H9 (cell line): ENCODE results near the gene PRKRA. TPM values are rescaled to one million over a fixed set of nuclear protein-coding genes. Genes with fewer than 3 reads are reported as not detected.

Experiments
- DNase-seq: peaks from one replicate; pipeline ENCODE4 v3.0.0-alpha.2; 2017
- H2AFZ ChIP-seq: one replicate; pipeline ENCODE4 v1.6.1; 2013; ENCODE audit warnings: mild to moderate bottlenecking, low read length, control low read depth, moderate library complexity
- H2AK5ac ChIP-seq: 2 replicates; pipeline ENCODE4 v1.6.1; 2013; ENCODE audit warnings: low read length, control low read depth, mixed read lengths; ENCODE audit not compliant: insufficient read length
- H2BK120ac ChIP-seq: one replicate; pipeline ENCODE4 v1.6.1; 2013; ENCODE audit warnings: low read depth, mild to moderate bottlenecking, low read length, control low read depth, inconsistent platforms; ENCODE audit not compliant: poor library complexity, severe bottlenecking
- H2BK12ac ChIP-seq: 2 replicates; pipeline ENCODE4 v1.6.1; 2013; ENCODE audit warnings: low read length, control low read depth, mixed read lengths, low read depth; ENCODE audit not compliant: insufficient read length
- H2BK15ac ChIP-seq: 2 replicates; pipeline ENCODE4 v1.6.1; 2013; ENCODE audit warnings: low read depth, low read length, control low read depth
- H2BK20ac ChIP-seq: one replicate; pipeline ENCODE4 v1.6.1; 2013; ENCODE audit warnings: low read depth, mild to moderate bottlenecking, low read length, control low read depth, inconsistent platforms; ENCODE audit not compliant: poor library complexity, severe bottlenecking
- H2BK5ac ChIP-seq: 2 replicates; pipeline ENCODE4 v1.6.1; 2013; ENCODE audit warnings: low read length, control low read depth, mixed read lengths; ENCODE audit not compliant: insufficient read length
- H3K14ac ChIP-seq: 2 replicates; pipeline ENCODE4 v1.6.1; 2013; ENCODE audit warnings: low read length, control low read depth; ENCODE audit not compliant: insufficient read depth
- H3K18ac ChIP-seq: 2 replicates; pipeline ENCODE4 v1.6.1; 2013; ENCODE audit warnings: low read depth, mild to moderate bottlenecking, mixed read lengths, low read length, control low read depth; ENCODE audit not compliant: insufficient read length
- H3K23ac ChIP-seq: 2 replicates; pipeline ENCODE4 v1.6.1; 2013; ENCODE audit warnings: low read length, control low read depth, mixed read lengths, low read depth; ENCODE audit not compliant: insufficient read length
- H3K23me2 ChIP-seq: 2 replicates; pipeline ENCODE4 v1.6.1; 2013; ENCODE audit warnings: low read depth, mild to moderate bottlenecking, mixed read lengths, low read length, control low read depth; ENCODE audit not compliant: insufficient read length, poor library complexity, severe bottlenecking
- H3K27ac ChIP-seq: 2 replicates; pipeline ENCODE4 v1.5.1; 2013; ENCODE audit warnings: low read length, control low read depth, mixed read lengths, low read depth; ENCODE audit not compliant: insufficient read length
- H3K27me3 ChIP-seq: 2 replicates; pipeline ENCODE4 v1.6.1; 2013; ENCODE audit warnings: low read length, control low read depth, inconsistent platforms; ENCODE audit not compliant: insufficient read depth
- H3K4ac ChIP-seq: 2 replicates; pipeline ENCODE4 v1.6.1; 2013; ENCODE audit warnings: low read depth, mild to moderate bottlenecking, control low read depth, inconsistent platforms, low read length, moderate library complexity
- H3K4me1 ChIP-seq: 2 replicates; pipeline ENCODE4 v1.6.1; 2013; ENCODE audit warnings: low read length, control low read depth, inconsistent platforms; ENCODE audit not compliant: insufficient read depth
- H3K4me2 ChIP-seq: 2 replicates; pipeline ENCODE4 v1.6.1; 2013; ENCODE audit warnings: low read length, control low read depth, mixed read lengths; ENCODE audit not compliant: insufficient read length, insufficient read depth
- H3K56ac ChIP-seq: 2 replicates; pipeline ENCODE4 v1.6.1; 2013; ENCODE audit warnings: low read depth, mild to moderate bottlenecking, mixed read lengths, low read length, control low read depth; ENCODE audit not compliant: insufficient read length
- H3K79me1 ChIP-seq: 2 replicates; pipeline ENCODE4 v1.6.1; 2013; ENCODE audit warnings: low read depth, mild to moderate bottlenecking, moderate library complexity, low read length, control low read depth, inconsistent platforms; ENCODE audit not compliant: insufficient read depth, poor library complexity, severe bottlenecking
- H3K79me2 ChIP-seq: 2 replicates; pipeline ENCODE4 v1.6.1; 2013; ENCODE audit warnings: low read length, control low read depth, inconsistent platforms; ENCODE audit not compliant: insufficient read depth
- H3K9ac ChIP-seq: 2 replicates; pipeline ENCODE4 v1.6.1; 2013; ENCODE audit warnings: low read length, control low read depth, mixed read lengths; ENCODE audit not compliant: insufficient read length; ENCODE audit errors: extremely low read depth
- H3K9me3 ChIP-seq: one replicate; pipeline ENCODE4 v1.6.1; 2013; ENCODE audit warnings: low read depth, low read length, inconsistent platforms; ENCODE audit not compliant: control insufficient read depth
- H3T11ph ChIP-seq: one replicate; pipeline ENCODE4 v1.6.1; 2013; ENCODE audit warnings: mild to moderate bottlenecking, low read length, control low read depth, inconsistent platforms
- H4K20me1 ChIP-seq: one replicate; pipeline ENCODE4 v1.6.1; 2013; ENCODE audit not compliant: control insufficient read depth, insufficient read length, insufficient read depth
- H4K5ac ChIP-seq: 2 replicates; pipeline ENCODE4 v1.6.1; 2013; ENCODE audit warnings: low read depth, mild to moderate bottlenecking, mixed read lengths, low read length, control low read depth; ENCODE audit not compliant: insufficient read length
- H4K8ac ChIP-seq: replicated peaks from 2 replicates; pipeline ENCODE4 v1.6.1; 2013; ENCODE audit warnings: low read length, control low read depth, mixed read lengths, low read depth; ENCODE audit not compliant: insufficient read length
- H4K91ac ChIP-seq: 2 replicates; pipeline ENCODE4 v1.6.1; 2013; ENCODE audit warnings: low read depth, mild to moderate bottlenecking, moderate library complexity, mixed read lengths, low read length, control low read depth; ENCODE audit not compliant: insufficient read length
- H3K27ac Mint-ChIP-seq, 3 experiments: 2 replicates in 2 of 3; 3 replicates in 1 of 3; pipeline ENCODE4 v1.8.0; 2020 to 2021; ENCODE audit warnings: mixed read lengths in 3 of 3, mild to moderate bottlenecking in 1 of 3, moderate library complexity in 1 of 3
- H3K27me3 Mint-ChIP-seq: 2 replicates; pipeline ENCODE4 v1.8.0; 2021; ENCODE audit warnings: low read depth, mild to moderate bottlenecking, moderate library complexity, mixed read lengths
- H3K36me3 Mint-ChIP-seq, 3 experiments: 2 replicates in 2 of 3; 3 replicates in 1 of 3; pipeline ENCODE4 v1.8.0; 2020 to 2021; ENCODE audit warnings: low read depth in 3 of 3, mixed read lengths in 3 of 3; ENCODE audit not compliant: insufficient read depth in 1 of 3
- H3K4me1 Mint-ChIP-seq, 2 experiments: 2 replicates each; pipeline ENCODE4 v1.8.0; 2020; ENCODE audit warnings: mixed read lengths in 2 of 2
- H3K4me3 Mint-ChIP-seq, 2 experiments: 2 replicates in 1 of 2; 3 replicates in 1 of 2; pipeline ENCODE4 v1.8.0; 2020 to 2021; ENCODE audit warnings: mild to moderate bottlenecking in 2 of 2, mixed read lengths in 2 of 2, moderate library complexity in 1 of 2
- H3K9me3 Mint-ChIP-seq, 2 experiments: 2 replicates in 1 of 2; 3 replicates in 1 of 2; pipeline ENCODE4 v1.8.0; 2020; ENCODE audit warnings: mild to moderate bottlenecking in 2 of 2, mixed read lengths in 2 of 2, moderate library complexity in 1 of 2
- CTCF ChIP-seq: fragments of 200-600 bp; sonication (generic); conservative IDR thresholded peaks from 3 replicates; pipeline ENCODE4 v1.8.0; 2021; ENCODE audit warnings: antibody characterized with exemption, mild to moderate bottlenecking
- WGBS: extraction: QIAGEN DNeasy Blood & Tissue Kit; methylation state at CpG from one replicate; pipeline ENCODE4 v1.1.7; 2013; ENCODE audit warnings: missing lambda C conversion rate, low lambda C conversion rate, mixed read lengths; ENCODE audit not compliant: insufficient read length; ENCODE audit errors: extremely low coverage; 5-methylcytosine and 5-hydroxymethylcytosine counted together
- total RNA-seq: library from RNA; stranded (reverse); gene quantifications from 2 replicates; pipeline ENCODE4 v1.2.1, GENCODE V29; 2021

The PRKRA gene
- total RNA-seq, 1 experiment from 2014 or later: 61.5 TPM

- Histone ChIP-seq H2AK5ac (no peak overlapping the region), H3K9ac (no peak overlapping the region), H3K27ac (no peak overlapping the region), H3K4me1 (no peaks in the 10 kb centered on the region), H3K56ac (no peak overlapping the region), H3K23me2 (no peaks in the 10 kb centered on the region), H3K4ac (no peak overlapping the region), H2BK12ac (no peak overlapping the region), H3K23ac (no peak overlapping the region), H3K18ac (no peak overlapping the region), H3K14ac (no peak overlapping the region), H3T11ph (no peak overlapping the region), H2BK120ac (no peak overlapping the region), H2AFZ (no peak overlapping the region), H3K79me2 (no peaks in the 10 kb centered on the region), H4K8ac (no peak overlapping the region), H3K9me3 (no peaks in the 10 kb centered on the region), H3K79me1 (no peaks in the 10 kb centered on the region), H3K4me2 (no peak overlapping the region), H4K20me1 (no peaks in the 10 kb centered on the region), H4K5ac (no peak overlapping the region), H4K91ac (no peak overlapping the region), H2BK15ac (no peak overlapping the region), H3K27me3 (no peaks in the 10 kb centered on the region), H2BK20ac (no peak overlapping the region), H2BK5ac (no peak overlapping the region)
- Mint-ChIP-seq H3K27ac (no peak overlapping the region), H3K27me3 (no peaks in the 10 kb centered on the region), H3K4me3 (no peak overlapping the region; a peak in 1 of 5 replicates), H3K9me3 (peaks cover 2 to 7% of the 10 kb centered on the region in 2 experiments; a peak in 3 of 5 replicates), H3K4me1 (no peaks in the 10 kb centered on the region), H3K36me3 (peaks cover 20 to 61% (median 47%) of the 10 kb centered on the region in 3 experiments; a peak in 6 of 7 replicates)
- WGBS: no CpG with 5 or more reads among the region's 2 CpGs
- no peak for DNase-seq
- TF ChIP-seq CTCF: no peak
Measured at GRCh38 chr2:178427458-178427857, 23.5 kb downstream of the PRKRA start.
